Measurements from ENCODE around the gene SLC35G3. TPM values are rescaled to one million over a fixed set of nuclear protein-coding genes. Genes with fewer than 3 reads are reported as not detected.

The SLC35G3 gene
- total RNA-seq, 1 experiment from 2014 or later, result not detected

DNA sequence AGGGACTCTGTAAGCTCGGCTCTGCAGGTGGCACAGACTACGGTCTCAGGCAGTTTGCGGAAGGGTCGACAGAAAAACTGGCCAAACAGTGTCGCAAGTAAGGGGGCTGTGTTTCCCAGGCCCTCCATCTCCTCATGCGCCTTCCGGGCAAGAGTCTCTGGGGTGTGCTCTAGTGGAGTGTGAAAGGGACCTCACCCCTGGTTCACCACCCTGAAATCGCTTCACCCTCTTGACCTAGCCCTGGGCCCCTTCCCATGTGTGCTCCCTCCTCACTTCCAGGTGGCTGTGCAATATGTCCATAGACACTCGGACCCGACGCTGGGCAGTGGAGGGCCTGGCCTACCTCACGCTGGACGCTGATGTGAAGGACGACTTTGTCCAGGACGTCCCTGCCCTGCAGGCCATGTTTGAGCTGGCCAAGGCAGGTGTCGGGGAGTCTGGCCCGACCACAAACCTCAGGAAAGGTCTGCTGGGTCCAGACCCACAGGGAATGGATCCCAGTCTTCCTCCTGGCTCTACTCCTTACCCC is 24.3 kb downstream of the SLC35G3 start:
- no peak for DNase-seq
- no peaks in the 10 kb centered on the region for H3K9me3 ChIP-seq (ENCODE audit: control insufficient read depth, low read depth, low read length)
- no peak overlapping the region for H3K27ac ChIP-seq (ENCODE audit: insufficient read length, low read depth, low read length)
- H2AFZ ChIP-seq (ENCODE audit: low read length), result no peak overlapping the region
- H3K14ac ChIP-seq (ENCODE audit: insufficient read depth, low read length), result no peak overlapping the region
- no peak overlapping the region for H3T11ph ChIP-seq (ENCODE audit: low read length)
- H2BK120ac ChIP-seq (ENCODE audit: low read depth, low read length, poor library complexity, severe bottlenecking), result no peak overlapping the region
- H2BK5ac ChIP-seq (ENCODE audit: insufficient read length, low read length), result no peak overlapping the region
- Mint-ChIP-seq H3K36me3 (ENCODE audit: insufficient read depth in 1 of 3, low read depth in 3 of 3) (no peaks in the 10 kb centered on the region; a peak in 1 of 7 replicates), H3K4me1 (peaks cover 3% of the 10 kb centered on the region in 2 experiments; a peak in 2 of 4 replicates), H3K9me3 (no peaks in the 10 kb centered on the region), H3K27me3 (ENCODE audit: low read depth) (peaks cover 4% of the 10 kb centered on the region), H3K27ac (no peak overlapping the region), H3K4me3 (no peak overlapping the region)
- H2BK12ac ChIP-seq (ENCODE audit: insufficient read length, low read depth, low read length), result no peak overlapping the region
- H4K5ac ChIP-seq (ENCODE audit: insufficient read length, low read depth, low read length), result no peak overlapping the region
- no peak overlapping the region for H3K4me2 ChIP-seq (ENCODE audit: insufficient read depth, insufficient read length, low read length)
- H3K9ac ChIP-seq (ENCODE audit: extremely low read depth, insufficient read length, low read length), result no peak overlapping the region
- H4K20me1 ChIP-seq (ENCODE audit: control insufficient read depth, insufficient read depth, insufficient read length), result no peaks in the 10 kb centered on the region
- H3K4me1 ChIP-seq (ENCODE audit: insufficient read depth, low read length), result no peaks in the 10 kb centered on the region
- H3K23me2 ChIP-seq (ENCODE audit: insufficient read length, low read depth, low read length, poor library complexity, severe bottlenecking), result no peaks in the 10 kb centered on the region
- TF ChIP-seq, protein P1, sequence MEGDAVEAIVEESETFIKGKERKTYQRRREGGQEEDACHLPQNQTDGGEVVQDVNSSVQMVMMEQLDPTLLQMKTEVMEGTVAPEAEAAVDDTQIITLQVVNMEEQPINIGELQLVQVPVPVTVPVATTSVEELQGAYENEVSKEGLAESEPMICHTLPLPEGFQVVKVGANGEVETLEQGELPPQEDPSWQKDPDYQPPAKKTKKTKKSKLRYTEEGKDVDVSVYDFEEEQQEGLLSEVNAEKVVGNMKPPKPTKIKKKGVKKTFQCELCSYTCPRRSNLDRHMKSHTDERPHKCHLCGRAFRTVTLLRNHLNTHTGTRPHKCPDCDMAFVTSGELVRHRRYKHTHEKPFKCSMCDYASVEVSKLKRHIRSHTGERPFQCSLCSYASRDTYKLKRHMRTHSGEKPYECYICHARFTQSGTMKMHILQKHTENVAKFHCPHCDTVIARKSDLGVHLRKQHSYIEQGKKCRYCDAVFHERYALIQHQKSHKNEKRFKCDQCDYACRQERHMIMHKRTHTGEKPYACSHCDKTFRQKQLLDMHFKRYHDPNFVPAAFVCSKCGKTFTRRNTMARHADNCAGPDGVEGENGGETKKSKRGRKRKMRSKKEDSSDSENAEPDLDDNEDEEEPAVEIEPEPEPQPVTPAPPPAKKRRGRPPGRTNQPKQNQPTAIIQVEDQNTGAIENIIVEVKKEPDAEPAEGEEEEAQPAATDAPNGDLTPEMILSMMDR (conservative IDR thresholded peaks at IDR 0.05), result no peak
- no peak overlapping the region for H3K18ac ChIP-seq (ENCODE audit: insufficient read length, low read depth, low read length)
- WGBS (ENCODE audit: extremely low coverage, insufficient read length, low lambda C conversion rate), result no CpG with 5 or more reads among the region's 17 CpGs
- H4K91ac ChIP-seq (ENCODE audit: insufficient read length, low read depth, low read length), result no peak overlapping the region
- no peaks in the 10 kb centered on the region for H3K27me3 ChIP-seq (ENCODE audit: insufficient read depth, low read length)
- no peak overlapping the region for H2BK20ac ChIP-seq (ENCODE audit: low read depth, low read length, poor library complexity, severe bottlenecking)
- H3K4ac ChIP-seq (ENCODE audit: low read depth, low read length), result no peak overlapping the region
- no peak overlapping the region for H4K8ac ChIP-seq (replicated peaks; ENCODE audit: insufficient read length, low read depth, low read length)
- H2BK15ac ChIP-seq (ENCODE audit: low read depth, low read length), result no peak overlapping the region
- H3K56ac ChIP-seq (ENCODE audit: insufficient read length, low read depth, low read length), result no peak overlapping the region
- H2AK5ac ChIP-seq (ENCODE audit: insufficient read length, low read length), result no peak overlapping the region
- H3K23ac ChIP-seq (ENCODE audit: insufficient read length, low read depth, low read length), result no peak overlapping the region
- H3K79me1 ChIP-seq (ENCODE audit: insufficient read depth, low read depth, low read length, poor library complexity, severe bottlenecking), result no peaks in the 10 kb centered on the region
- no peaks in the 10 kb centered on the region for H3K79me2 ChIP-seq (ENCODE audit: insufficient read depth, low read length)

Measured in H9 (cell line).